GM12865 (cell line): ENCODE data around the gene QDPR.

Experiments used
- DNase-seq: peaks from one replicate; pipeline ENCODE4 v3.0.0; 2010; ENCODE audit warnings: low read depth
- H3K4me3 ChIP-seq: 2 replicates; pipeline ENCODE4 v1.5.1; 2011; ENCODE audit warnings: mild to moderate bottlenecking, low read depth, low read length, control low read depth
- TF ChIP-seq, protein P1 (sequence below): IDR thresholded peaks from 2 replicates; pipeline ENCODE4 v1.5.1; 2011; ENCODE audit warnings: low read length, control low read depth, low read depth, inconsistent platforms; ENCODE audit not compliant: insufficient read depth; ENCODE audit errors: missing control alignments

QDPR gene

DNA sequence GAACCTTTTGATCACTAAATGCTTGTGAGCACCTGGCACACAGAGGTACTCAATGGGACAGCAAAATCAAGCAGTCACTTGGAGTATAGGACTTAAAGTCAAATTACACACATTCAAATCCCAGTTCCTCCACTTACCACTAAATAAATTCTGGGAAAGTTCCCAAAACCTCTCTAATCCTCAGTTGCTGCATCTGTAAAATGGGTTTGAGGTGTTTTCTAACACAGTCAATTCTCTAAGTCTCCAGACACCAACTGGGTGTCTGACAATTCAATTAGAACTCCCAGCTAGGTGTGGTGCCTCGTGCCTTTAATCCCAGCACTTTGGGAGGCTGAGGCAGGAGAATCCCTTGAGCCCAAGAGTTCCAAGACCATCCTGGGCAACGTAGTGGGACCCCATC lies 19.0 kb downstream of the QDPR start:
- DNase-seq: no peak
- no peak overlapping the region for H3K4me3 ChIP-seq
- TF ChIP-seq, protein P1, sequence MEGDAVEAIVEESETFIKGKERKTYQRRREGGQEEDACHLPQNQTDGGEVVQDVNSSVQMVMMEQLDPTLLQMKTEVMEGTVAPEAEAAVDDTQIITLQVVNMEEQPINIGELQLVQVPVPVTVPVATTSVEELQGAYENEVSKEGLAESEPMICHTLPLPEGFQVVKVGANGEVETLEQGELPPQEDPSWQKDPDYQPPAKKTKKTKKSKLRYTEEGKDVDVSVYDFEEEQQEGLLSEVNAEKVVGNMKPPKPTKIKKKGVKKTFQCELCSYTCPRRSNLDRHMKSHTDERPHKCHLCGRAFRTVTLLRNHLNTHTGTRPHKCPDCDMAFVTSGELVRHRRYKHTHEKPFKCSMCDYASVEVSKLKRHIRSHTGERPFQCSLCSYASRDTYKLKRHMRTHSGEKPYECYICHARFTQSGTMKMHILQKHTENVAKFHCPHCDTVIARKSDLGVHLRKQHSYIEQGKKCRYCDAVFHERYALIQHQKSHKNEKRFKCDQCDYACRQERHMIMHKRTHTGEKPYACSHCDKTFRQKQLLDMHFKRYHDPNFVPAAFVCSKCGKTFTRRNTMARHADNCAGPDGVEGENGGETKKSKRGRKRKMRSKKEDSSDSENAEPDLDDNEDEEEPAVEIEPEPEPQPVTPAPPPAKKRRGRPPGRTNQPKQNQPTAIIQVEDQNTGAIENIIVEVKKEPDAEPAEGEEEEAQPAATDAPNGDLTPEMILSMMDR: no peak

GRCh38 chr4:17492058-17492741 lies 19.7 kb downstream of the QDPR start:
- no peak overlapping the region for H3K4me3 ChIP-seq
- no peak for DNase-seq
- TF ChIP-seq, protein P1: no peak

DNA sequence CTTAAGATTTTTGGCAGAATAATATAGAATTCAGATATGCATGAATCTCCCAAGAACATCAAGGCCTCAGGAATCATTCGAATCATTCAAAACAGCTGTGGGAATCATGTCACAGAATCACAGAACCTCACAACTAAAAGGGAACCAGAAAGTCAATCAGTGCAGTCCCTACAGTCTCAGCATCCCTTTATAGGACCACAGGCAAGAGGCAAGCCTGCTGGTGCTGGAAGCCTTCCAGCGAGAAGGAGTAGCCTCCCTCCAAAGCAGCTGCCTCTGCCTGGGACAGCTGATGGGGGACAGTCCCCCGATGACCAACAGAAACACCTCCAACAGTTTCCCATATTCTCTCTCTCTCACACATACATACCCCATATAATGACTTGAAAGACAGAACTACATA lies 20.7 kb downstream of the QDPR start:
- TF ChIP-seq, protein P1: no peak
- no peak for DNase-seq
- no peak overlapping the region for H3K4me3 ChIP-seq

DNA sequence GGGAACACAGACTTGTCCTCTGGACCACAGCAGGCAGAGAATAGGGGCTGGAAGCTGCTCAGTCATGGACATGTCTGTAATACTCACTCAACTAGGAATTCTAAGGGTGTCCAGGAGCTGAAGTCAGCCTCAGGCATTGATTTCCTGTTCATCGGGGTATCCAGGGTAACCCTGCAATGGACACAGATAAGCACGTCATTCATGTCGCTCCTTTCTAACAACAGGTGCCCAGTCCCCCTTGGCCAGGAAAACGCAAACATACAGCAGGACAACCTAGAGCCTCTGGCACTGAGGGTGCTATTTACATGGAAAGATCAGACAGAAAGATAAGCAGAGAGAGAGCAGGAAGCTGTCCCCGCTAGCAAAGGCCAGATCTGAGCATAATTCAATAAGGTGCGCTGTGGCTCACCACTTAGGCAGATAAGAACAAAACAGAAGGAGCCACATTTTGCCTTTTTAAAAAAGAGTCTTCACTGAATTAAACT lies 21.3 kb downstream of the QDPR start:
- TF ChIP-seq, protein P1: no peak
- no peak for DNase-seq
- H3K4me3 ChIP-seq: no peak overlapping the region

DNA sequence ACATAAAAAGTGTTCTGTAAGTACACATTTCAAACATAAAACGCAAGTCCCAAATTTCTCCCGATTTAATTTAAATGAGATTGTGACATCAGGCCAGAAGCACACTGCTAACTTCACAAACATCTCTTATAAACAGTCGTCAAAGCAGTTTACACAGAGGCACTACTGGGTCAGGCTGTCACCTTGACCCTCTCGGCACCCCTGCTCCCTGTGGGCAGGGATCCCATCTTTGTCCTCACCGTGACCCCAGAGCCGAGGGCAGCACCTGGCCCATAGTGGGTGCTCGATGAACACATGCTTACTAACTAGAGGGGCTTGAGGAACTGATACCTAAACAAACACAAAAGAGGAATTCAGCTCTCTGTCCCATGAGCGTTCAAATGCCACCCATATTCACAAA lies 22.2 kb downstream of the QDPR start:
- no peak for DNase-seq
- no peak overlapping the region for H3K4me3 ChIP-seq
- TF ChIP-seq, protein P1: no peak

- H3K4me3 ChIP-seq: no peak overlapping the region
- TF ChIP-seq, protein P1: no peak
- DNase-seq: no peak
These were observed 22.8 kb downstream of the QDPR start for GRCh38 chr4:17489123-17489522.

- TF ChIP-seq, protein P1: no peak
- no peak overlapping the region for H3K4me3 ChIP-seq
- DNase-seq: no peak
These were observed 29.2 kb downstream of the QDPR start for GRCh38 chr4:17482716-17483115.
